Stomach smooth muscle (tissue), 2 donors: ENCODE data around the gene URI1.
"Not testable (repeated sequence)": the region's sequence is repeated elsewhere in the genome, so short reads cannot be mapped to it uniquely, and the experiment has no call there.

Source experiments
- H3K27ac ChIP-seq: one replicate; pipeline ENCODE4 v1.7.0; 2013; ENCODE audit warnings: mild to moderate bottlenecking, low read length, inconsistent platforms
- H3K27me3 ChIP-seq, 2 donors: one replicate each; pipeline ENCODE4 v1.7.0; 2013; ENCODE audit warnings: low read length in 2 of 2; ENCODE audit not compliant: insufficient read depth in 2 of 2, control insufficient read depth in 1 of 2
- H3K36me3 ChIP-seq, 2 donors: one replicate each; pipeline ENCODE4 v1.7.0; 2013; ENCODE audit warnings: low read length in 2 of 2; ENCODE audit not compliant: control insufficient read depth in 2 of 2, insufficient read depth in 2 of 2
- H3K4me1 ChIP-seq: one replicate; pipeline ENCODE4 v1.7.0; 2013; ENCODE audit warnings: low read length; ENCODE audit not compliant: control insufficient read depth, insufficient read depth
- H3K4me3 ChIP-seq, 2 donors: one replicate each; pipeline ENCODE4 v1.7.0; 2013; ENCODE audit warnings: low read length in 2 of 2
- H3K9ac ChIP-seq, 2 donors: one replicate each; pipeline ENCODE4 v1.7.0; 2013; ENCODE audit warnings: low read length in 2 of 2, mild to moderate bottlenecking in 1 of 2
- H3K9me3 ChIP-seq, 2 donors: one replicate each; pipeline ENCODE4 v1.7.0; 2013; ENCODE audit warnings: low read length in 2 of 2; ENCODE audit not compliant: control insufficient read depth in 2 of 2
- donor health status: healthy.
- donor health status: Pancreatic carcinoma.

Gene URI1, protein sequence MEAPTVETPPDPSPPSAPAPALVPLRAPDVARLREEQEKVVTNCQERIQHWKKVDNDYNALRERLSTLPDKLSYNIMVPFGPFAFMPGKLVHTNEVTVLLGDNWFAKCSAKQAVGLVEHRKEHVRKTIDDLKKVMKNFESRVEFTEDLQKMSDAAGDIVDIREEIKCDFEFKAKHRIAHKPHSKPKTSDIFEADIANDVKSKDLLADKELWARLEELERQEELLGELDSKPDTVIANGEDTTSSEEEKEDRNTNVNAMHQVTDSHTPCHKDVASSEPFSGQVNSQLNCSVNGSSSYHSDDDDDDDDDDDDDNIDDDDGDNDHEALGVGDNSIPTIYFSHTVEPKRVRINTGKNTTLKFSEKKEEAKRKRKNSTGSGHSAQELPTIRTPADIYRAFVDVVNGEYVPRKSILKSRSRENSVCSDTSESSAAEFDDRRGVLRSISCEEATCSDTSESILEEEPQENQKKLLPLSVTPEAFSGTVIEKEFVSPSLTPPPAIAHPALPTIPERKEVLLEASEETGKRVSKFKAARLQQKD

DNA sequence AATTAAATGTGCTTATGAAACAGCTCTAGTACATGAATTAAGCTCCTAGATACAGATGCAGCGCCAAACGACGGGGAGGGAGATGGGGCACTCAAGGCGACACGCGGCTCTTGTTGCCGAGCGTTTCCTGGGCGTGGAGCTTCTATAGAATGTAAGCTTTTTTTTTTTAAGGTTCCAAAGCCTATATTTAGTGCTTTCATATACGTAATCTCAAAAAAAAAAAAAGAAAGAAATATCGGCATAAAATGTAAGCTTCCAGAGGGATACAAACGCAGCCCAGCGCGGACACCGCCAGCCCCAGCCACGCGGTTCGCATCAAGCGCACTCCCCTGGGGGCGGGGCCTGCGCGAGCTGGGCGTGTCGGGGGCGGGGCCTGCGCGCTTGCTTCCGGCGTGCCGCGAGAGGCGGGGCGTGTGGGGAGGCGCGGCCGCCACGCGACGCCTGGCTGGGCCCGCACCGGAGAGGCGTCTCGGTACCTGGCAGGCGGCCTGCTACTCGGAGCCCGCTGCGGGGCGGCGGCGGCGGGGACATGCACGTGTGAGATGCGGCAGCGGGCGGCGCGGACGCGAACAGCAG, at the start of gene URI1:
URI1 (plus strand) TSS at position 412 of the 576 bp plus-strand sequence. CDS start 309 bp downstream, outside the sequence.
- peaks cover 0 to 2% of the 10 kb centered on the region in 2 donors for H3K27me3 ChIP-seq
- no peak within 1 kb of the TSS for H3K27ac ChIP-seq
- H3K4me1 ChIP-seq = peaks cover 7% of the 10 kb centered on the region
- H3K4me3 ChIP-seq = peak within 1 kb of the TSS; percentile 73 to 88
- peaks cover 2 to 3% of the 10 kb centered on the region in 2 donors for H3K9me3 ChIP-seq
- H3K9ac ChIP-seq = peak within 1 kb of the TSS; percentile 75 to 76
- H3K36me3 ChIP-seq = no peaks in the 10 kb centered on the region

DNA sequence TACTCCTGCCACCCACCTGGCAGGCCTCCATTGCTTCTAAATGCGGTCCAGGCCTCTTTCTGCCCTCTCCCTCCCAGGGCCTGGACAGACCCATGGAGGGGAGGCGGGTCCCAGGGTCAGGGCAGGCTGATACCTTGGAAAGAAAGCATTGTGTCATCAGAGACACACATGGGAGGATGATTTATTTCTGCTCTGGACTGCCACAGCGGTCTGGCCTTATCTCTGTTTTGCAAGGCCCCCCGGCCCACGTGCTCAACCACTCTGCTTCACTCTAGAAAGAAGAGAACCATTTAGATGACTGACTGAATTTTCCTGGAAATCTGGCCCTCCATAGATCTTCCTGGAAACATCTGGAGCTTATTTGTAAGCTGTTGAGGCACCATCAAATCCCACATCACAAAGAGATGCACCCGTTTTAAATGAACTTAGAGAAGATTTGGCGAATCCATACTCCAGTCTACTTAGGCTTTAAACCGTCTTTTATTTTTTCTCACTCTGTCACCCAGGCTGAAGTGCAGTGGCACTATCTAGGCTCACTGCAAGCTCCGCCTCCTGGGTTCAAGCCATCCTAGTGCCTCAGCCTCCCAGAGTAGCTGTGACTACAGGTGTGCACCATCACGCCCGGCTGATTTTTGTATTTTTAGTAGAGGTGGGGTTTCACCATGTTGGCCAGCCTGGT, 48.3 kb upstream of the URI1 start:
- Histone ChIP-seq H3K36me3 (no peaks in the 10 kb centered on the region), H3K9ac (no peak overlapping the region), H3K27ac (no peak overlapping the region), H3K9me3 (no peaks in the 10 kb centered on the region), H3K27me3 (peaks cover 0 to 2% of the 10 kb centered on the region in 2 donors), H3K4me1 (no peaks in the 10 kb centered on the region), H3K4me3 (no peak overlapping the region)

DNA sequence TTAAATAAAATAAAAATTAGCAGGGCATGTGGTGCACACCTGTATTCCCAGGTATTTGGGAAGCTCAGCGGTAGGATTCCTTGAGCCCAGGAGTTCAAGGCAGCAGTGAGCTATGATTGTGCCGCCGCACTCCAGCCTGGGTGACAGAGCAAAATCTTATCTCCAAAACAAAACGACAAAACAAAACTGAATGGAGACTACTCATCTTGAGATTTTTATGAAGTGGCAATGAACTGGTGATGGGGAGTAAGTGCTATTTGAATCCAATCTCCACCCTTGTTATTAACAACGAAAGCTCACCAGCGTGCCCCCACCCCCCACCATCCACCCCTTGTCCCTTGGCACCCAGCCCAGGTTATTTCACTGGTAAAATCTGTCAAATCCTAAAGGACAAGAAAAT, 45.2 kb upstream of the URI1 start:
- Histone ChIP-seq H3K4me1 (no peaks in the 10 kb centered on the region), H3K27ac (no peak overlapping the region), H3K27me3 (no peaks in the 10 kb centered on the region), H3K36me3 (no peaks in the 10 kb centered on the region), H3K9me3 (no peaks in the 10 kb centered on the region), H3K4me3 (no peak overlapping the region), H3K9ac (no peak overlapping the region)

DNA sequence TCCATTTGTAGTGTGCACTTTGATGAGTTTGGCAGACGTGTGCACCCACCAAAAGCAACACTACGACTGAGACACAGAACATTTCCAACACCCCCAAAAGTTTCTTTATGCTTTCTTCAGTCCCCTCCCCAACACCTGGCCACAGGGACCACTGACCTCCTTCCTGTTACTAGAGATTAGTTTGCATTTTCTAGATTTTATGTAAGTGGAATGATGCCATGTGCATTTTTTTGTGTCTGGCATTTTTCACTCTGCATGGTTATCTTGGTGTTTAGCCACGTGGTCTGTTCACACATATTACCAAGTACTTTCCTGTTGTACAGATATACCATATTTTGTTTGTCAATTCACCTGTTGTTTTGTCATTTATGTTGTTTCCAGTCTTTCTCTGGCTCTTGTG, 44.6 kb upstream of the URI1 start:
- no peak overlapping the region for H3K4me3 ChIP-seq
- H3K36me3 ChIP-seq = no peaks in the 10 kb centered on the region
- H3K9ac ChIP-seq = no peak overlapping the region
- no peaks in the 10 kb centered on the region for H3K4me1 ChIP-seq
- H3K27ac ChIP-seq = no peak overlapping the region
- H3K27me3 ChIP-seq = no peaks in the 10 kb centered on the region
- H3K9me3 ChIP-seq = no peaks in the 10 kb centered on the region

DNA sequence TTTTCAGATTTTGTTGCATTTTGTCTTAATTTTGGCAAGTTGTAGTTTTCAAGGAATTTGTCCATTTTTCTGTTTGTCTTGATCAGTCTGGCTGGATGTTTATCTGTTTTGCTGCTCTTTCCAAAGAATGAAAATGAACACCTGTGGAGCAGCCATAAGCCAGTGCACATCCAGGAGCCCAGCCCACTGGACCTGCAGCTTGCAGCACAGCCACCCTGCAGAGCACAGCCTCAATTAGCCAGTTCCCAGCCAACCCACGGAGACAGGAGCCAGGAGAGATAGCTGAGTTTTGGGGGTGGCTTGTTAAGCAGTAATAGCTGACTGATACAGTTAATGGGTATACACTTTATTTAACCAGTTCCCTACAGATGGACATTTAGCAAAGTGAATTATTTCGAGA, 38.0 kb upstream of the URI1 start:
- no peaks in the 10 kb centered on the region for H3K36me3 ChIP-seq
- no peak overlapping the region for H3K27ac ChIP-seq
- H3K4me1 ChIP-seq = no peaks in the 10 kb centered on the region
- H3K9me3 ChIP-seq = no peaks in the 10 kb centered on the region
- no peak overlapping the region for H3K9ac ChIP-seq
- H3K27me3 ChIP-seq = peaks cover 0 to 2% of the 10 kb centered on the region in 2 donors
- H3K4me3 ChIP-seq = no peak overlapping the region

DNA sequence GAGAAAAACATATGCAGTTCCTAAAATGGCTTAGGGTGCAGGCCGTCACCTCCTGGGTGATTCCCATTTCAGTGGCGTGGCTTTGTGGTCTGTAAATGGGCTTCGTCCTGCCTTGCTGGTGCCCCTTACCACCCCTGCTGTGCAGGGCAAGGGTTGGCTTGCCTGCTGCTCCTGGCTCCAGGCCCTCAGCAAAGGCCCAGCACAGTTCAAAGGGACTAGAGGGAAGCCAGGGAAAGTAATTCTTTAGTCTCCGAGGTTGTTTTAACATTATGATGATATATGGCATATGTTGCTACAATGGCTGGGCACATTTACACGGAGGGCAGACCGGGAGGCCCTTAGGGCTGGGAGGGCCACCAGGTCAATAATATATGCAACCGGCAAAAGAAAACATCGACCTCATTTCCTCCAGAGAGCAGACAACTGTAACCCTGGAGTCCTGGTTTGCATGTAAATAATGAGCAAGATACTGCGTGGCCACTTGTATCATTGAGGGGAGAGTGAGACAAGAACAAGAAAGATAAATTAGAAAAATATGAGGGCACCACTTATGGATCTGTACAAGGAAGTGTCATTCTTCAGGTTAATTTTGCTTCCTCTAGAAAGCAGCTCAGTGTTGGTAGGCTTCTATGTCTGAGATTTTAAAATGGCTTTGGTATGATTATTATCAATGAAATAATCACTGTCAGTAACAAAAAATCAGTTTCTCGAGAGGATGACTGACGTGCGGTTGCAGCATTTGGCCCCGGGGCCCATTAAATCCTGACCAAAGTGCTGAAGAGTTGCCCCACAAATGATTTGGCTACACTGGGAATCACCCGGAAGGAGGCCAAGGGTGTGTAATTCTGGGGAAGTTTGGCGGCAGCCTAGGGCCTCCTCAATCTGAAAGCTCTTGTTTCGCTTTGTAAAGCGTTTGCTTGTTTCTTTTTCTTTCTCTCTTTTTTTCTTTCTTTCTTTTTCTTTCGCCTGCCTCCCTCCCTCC, 32.8 kb upstream of the URI1 start:
- Histone ChIP-seq H3K4me3 (no peak overlapping the region), H3K36me3 (no peaks in the 10 kb centered on the region), H3K27me3 (no peaks in the 10 kb centered on the region), H3K9me3 (no peaks in the 10 kb centered on the region), H3K27ac (no peak overlapping the region), H3K4me1 (no peaks in the 10 kb centered on the region), H3K9ac (no peak overlapping the region)

DNA sequence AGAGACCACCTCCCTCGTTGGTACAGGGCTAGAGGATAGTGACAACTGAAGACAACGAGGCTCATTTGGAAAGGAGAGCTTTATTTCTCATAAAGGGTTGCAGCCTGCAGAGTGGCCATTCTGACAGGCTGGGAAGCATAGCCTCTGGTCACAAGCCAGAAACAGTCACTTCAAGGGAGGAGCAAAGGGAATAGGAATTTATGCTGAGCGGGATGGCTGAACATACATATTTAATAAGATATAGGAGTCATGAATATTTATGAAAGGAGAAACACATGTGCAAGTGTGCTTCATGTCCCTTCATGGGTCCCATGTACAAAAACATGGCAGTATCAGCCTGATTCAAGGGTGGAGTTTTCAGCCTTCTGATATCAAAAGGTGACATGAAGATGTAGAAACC, 27.1 kb upstream of the URI1 start:
- Histone ChIP-seq H3K27ac (no peak overlapping the region), H3K4me3 (no peak overlapping the region), H3K27me3 (no peaks in the 10 kb centered on the region), H3K9me3 (no peaks in the 10 kb centered on the region), H3K9ac (no peak overlapping the region), H3K4me1 (no peaks in the 10 kb centered on the region), H3K36me3 (no peaks in the 10 kb centered on the region)

DNA sequence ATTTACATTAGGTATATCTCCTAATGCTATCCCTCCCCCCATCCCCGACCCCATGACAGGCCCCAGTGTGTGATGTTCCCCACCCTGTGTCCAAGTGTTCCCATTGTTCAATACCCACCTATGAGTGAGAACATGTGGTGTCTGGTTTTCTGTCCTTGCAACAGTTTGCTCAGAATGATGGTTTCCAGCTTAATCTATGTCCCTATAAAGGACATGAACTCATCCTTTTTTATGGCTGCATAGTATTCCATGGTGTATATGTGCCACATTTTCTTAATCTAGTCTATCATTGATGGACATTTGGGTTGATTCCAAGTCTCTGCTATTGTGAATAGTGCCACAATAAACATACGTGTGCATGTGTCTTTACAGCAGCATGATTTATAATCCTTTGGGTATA, 26.2 kb upstream of the URI1 start:
- not testable (repeated sequence) for H3K36me3 ChIP-seq, H3K4me1 ChIP-seq, H3K27ac ChIP-seq, H3K4me3 ChIP-seq, H3K9ac ChIP-seq, H3K27me3 ChIP-seq, H3K9me3 ChIP-seq

DNA sequence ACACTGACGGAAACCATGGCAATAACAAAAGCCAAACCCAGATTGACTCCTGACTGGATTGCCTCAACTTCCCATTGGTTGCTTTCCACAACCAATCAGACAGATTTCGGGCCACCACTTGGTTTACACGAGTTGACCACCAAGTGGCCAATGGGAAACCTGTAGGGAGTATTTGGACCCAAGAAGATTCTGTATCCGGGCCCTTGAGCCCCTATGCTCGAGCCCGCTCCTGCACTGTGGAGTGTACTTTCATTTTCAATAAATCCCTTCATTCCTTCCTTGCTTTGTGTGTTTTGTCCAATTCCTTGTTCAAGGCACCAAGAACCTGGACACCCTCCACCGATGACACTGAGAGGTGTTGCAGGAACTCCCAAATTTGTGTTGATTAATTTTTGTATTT, 24.1 kb upstream of the URI1 start:
- H3K27me3 ChIP-seq = no peaks in the 10 kb centered on the region
- no peaks in the 10 kb centered on the region for H3K36me3 ChIP-seq
- H3K9me3 ChIP-seq = no peaks in the 10 kb centered on the region
- H3K9ac ChIP-seq = no peak overlapping the region
- H3K27ac ChIP-seq = no peak overlapping the region
- no peak overlapping the region for H3K4me3 ChIP-seq
- no peaks in the 10 kb centered on the region for H3K4me1 ChIP-seq

DNA sequence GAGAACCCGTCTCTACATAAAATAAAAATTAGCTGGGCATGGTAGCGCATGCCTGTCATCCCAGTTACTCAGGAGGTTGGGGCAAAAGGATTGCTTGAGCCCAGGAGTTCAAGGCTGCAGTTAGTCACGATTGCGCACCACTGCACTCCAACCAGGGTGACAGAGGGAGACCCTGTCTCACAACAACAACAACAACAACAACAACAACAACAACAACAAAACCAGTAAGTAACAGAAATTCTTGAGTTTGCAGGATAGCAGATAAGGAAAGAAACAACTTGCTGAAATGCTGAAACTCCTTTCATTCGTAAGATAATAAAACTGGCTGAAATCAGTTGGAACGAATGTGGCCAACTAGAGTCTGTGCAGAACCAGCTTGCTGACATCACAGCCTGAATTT, 23.1 kb upstream of the URI1 start:
- H3K27me3 ChIP-seq = peaks cover 0 to 3% of the 10 kb centered on the region in 2 donors
- no peak overlapping the region for H3K4me3 ChIP-seq
- no peak overlapping the region for H3K27ac ChIP-seq
- no peaks in the 10 kb centered on the region for H3K4me1 ChIP-seq
- H3K9ac ChIP-seq = no peak overlapping the region
- no peaks in the 10 kb centered on the region for H3K36me3 ChIP-seq
- no peaks in the 10 kb centered on the region for H3K9me3 ChIP-seq
